Measurements from ENCODE around the gene RAP1GAP2.
A peak's percentile ranks its signal among the peaks of the same experiment; 100 is the strongest.

RAP1GAP2 gene

DNA sequence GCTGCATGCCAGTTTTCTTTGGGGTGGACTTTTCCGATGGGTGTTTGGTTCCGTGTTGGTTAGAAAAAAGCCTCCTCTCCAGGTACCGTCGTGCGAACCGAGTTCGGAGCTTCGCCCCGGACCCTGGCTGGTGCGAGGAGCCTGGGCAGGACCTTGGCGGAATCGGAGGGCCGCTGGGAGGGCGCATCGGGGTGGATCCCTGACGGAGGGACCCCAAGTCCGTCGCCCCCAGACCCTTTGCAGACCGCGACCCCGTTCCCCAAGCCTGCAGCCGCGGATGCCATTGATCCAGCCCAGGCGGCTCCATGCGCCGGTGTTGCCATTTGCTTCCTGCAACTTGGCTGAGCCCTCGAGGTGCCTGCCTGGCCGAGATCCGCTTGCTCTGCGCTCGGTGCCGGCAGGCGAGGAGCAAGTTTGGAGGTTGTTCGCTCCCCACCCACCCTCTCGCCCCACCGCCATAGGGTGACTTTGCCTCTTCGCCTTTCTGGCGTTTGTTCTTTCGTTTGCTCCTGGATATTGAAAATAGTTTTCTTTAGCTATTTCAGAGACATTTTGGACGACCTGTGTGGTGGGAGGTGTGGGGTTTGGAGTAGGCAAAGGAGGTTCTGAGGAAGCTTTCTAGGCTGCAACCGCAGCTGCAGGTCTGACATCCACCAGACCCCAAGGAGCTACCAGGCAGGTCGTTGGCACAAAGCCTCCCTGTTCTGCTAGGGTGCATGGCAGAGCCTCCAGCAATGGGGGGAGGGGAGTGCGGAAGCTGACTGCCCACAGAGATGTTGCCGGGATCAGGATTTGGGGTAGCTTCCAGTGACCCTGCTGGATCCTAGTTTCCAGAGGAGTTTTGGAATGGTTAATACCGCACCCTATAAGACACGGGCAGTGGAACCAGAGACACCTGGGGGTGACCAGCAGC, 58.2 kb downstream of the RAP1GAP2 start:
- peak in 1 of 4 experiments; percentile 13 for DNase-seq

DNA sequence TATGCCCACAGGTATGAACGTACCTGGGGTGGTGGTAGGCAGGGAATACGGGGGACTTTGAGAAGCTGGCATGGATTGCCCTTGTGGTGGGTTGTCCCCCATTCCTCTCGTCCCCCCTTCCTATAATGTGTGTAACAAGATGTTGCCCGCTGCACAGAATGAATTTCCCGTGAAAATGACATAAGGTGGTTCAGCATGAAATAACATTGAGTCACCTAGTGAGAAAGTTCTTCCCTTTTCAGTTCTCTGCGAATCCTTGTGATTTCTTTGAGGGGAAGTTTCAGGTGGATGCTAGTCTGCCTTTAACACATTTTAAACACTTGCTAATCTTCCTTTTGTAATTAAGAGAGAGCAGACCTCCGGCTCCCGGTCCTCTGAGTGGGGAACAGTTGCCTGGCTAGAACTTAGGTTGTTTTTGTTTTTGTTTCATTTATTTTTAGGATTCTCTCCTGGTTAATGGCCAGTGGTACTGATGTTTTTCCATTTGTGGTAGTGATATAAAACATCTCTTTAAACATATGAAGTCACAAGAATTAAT, 58.9 kb downstream of the RAP1GAP2 start:
- DNase-seq: no peak

DNA sequence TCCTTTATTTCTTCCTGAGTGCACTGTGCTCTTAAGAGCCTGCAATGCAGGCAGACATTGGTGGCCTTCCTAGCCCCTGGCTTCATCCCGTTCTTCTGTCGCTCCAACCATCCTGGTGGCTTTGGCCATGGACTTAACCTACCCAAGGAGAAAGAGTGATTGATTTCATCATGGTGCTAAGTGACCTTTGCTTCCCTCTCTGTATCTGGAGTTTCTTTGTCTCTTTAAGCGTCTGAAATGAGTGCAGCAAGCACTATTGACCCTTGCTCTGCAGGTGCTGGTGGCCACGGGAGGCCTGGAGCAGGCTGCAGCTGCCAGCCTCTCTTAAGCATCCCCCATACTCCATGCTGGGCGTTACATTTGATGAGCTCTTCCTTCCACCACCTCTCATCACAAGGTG, 60.5 kb downstream of the RAP1GAP2 start:
- DNase-seq: no peak

DNA sequence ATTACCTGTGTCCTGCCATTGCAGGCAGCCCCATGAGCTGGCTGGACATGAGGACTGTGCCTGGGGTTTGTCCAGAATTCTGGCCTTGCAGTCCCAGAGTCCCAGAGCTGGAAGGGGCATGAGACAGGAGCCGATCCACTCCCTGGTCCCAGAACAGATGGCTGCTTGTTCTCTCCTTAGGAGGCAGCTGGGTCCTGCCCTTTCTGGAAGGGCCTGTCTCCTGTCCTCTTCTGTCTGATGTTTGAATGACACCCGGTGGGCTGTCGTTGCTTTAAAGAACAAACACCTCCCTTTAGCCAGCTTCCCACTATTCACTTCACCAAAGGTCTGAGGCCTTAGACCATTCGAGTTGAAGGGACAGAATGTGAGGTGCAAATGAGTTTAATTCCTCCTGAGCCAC, 63.8 kb downstream of the RAP1GAP2 start:
- no peak for DNase-seq

DNA sequence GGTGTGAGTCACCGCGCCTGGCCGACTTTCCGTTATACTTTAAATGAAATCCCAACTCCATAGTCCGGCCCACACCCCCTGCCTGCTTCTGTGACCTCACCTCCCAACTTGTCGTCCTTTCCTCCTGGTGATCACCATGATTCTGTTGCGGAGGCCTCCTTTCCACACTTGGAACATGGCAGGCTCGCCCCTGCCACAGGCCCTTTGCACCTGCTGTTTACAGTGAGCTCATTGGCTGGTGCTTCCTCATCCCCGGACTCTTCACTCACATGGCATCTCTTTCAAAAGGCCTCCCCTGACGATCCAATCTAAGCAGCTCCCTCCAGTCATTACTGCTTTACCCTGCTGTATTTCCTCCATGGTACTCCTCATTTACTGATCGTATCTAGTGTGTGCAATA, 64.6 kb downstream of the RAP1GAP2 start:
- no peak for DNase-seq

DNA sequence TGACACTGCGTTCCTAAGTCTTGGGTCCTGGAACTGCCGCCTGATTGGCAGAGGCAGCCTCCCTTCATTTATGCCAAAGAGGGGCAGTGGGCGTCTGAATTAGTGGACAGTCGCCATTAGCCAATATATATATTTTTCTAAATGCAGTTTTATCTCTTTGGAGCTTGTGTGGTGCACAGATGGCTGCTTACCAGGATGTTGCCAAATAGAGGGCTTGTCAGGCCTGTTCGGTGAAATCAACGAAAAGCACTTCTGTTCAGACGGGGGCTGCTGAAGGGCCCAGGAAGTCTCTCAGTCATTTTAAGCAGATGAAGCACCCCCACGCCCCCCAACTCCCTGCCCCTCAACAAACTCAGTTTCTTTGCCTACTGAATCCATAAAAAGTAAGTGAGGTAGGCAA, 66.0 kb downstream of the RAP1GAP2 start:
- DNase-seq: no peak

DNA sequence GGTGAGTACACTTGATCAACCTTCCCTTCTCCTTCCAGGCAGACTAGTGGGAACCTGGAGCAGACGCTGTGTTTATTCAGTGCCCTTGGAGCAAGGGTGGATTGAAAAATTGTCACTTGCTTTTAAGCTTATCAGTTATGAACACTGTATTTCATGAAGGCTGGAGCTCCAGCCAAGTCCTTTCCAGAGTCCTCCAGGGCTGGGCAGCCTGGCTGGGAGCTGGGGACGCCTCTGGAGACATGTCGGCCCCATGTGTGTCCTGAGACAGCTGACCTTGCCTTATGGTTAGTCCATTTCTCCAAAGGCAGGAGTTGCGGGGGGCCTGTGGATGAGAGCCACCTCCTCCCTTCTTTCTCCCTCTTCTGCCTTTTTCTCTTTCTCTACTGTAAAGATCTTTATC, 67.0 kb downstream of the RAP1GAP2 start:
- no peak for DNase-seq

DNA sequence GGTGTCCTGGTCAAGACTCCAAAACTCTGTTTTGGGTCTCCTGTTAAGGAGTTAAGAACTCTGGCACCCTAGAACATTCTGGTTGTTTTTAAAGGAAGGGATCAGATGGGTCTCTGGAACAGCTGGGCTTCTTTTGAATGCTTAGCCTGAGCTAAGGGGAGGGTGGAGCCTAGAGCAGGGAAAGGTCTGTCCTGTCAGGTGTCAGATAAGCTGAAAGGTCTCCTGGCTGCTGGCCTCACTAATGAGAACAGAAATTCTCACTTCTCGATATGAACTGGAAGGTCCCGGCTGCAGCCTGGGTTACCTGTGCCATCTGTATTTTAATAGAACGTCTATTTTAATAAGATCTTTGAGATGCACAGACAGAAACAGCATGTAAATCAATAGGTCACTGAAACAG, 69.0 kb downstream of the RAP1GAP2 start:
- DNase-seq: no peak

DNA sequence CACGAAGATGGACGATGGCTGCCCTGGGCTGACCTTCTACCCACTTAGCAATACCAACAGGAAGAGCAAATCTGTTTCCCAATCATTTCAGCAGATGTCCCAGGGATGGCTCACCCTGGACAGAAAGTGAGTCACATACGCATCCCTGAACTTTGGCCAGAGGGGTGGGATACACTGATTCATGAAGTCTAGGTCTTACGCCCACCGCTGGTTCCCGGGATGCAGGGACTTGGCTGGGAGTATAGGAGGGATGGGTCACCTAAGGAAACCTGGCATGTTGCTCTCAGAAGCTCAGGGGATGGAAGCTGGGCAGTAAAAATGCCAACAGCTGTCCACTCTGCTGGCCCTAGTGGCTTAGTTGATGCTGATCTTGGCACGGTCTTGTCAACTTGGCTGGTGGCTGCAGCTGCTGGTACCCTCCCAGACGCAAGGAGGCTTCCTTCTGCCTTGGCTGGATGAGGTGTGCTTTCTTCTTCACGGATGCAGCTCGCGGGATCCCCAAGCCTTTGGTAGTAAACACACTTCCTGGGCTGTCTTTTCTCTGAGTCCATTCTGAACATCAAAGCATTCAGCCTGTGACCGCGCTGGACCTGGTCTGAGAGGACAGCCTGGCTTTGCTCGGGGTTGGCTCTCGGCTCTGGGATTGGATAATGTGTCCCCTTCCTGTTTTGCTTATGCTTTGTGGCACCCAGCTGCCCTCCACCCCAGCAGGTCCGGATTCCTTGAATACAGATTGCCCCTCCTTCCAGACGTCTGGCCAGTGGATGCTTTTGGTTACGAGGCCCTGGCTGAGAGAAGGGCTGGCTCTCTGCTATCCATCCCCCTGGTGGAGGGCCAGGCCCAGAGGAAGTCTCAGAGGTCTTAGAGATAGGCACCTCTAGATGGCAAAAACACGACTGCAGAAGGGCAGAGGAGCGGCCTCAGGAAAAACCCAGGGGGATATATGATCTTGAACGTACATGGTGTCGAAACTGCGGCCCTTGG, 71.5 kb downstream of the RAP1GAP2 start:
- no peak for DNase-seq

DNA sequence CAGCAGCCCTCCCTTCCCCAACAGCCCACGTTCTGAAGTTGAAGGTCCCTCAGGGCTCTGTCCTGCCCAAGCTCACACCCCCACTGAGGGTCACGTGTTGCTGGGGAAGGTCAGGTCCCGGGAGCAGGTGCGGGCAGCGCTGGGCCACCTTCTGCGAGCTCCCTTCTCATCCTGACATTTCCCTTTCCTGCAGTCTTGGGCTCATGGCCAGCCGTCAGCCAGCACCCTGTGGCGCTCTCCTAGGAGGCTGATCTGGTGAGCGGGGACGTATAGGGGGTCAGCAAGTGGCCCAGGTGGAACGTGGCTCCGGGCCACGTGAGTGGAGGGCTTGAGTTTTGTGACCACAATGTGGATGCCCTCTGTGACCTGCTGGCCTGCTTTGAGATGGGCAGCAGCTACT, 73.4 kb downstream of the RAP1GAP2 start:
- DNase-seq: no peak

DNA sequence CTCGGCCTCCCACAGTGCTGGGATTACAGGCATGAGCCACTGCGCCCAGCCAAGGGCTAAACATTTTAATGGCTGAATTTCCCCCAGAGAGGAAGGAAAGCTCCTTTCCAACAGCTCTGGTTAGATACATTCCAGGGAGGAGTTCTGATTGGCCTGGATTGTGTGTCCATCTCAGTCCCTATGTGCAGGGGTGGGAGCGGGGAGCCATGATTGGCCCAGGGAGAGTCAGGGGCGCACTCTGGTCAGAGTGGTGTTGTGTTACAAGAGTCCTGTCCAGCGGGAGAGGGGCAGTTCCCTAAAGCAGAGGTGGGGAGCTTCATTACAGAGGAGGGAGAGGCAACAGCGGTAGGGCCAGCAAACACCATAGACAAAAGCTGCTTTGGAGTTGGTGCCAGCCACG, 75.0 kb downstream of the RAP1GAP2 start:
- no peak for DNase-seq

DNA sequence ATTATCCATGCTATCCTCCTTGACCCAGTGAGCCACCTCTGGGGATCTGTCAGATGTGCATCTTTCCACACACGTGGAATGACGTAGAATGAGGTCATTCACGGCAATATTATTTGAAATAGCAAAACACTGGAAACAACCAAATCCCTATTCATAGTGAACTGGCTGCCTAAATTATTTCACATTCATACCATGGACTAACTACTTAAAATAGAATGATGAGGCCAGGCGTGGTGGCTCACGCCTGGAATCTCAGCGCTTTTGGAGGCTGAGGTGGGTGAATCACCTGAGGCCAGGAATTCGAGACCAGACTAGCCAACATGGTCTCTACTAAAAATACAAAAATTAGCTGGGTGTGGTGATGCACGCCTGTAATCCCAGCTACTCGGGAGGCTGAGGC, 75.5 kb downstream of the RAP1GAP2 start:
- DNase-seq: no peak

DNA sequence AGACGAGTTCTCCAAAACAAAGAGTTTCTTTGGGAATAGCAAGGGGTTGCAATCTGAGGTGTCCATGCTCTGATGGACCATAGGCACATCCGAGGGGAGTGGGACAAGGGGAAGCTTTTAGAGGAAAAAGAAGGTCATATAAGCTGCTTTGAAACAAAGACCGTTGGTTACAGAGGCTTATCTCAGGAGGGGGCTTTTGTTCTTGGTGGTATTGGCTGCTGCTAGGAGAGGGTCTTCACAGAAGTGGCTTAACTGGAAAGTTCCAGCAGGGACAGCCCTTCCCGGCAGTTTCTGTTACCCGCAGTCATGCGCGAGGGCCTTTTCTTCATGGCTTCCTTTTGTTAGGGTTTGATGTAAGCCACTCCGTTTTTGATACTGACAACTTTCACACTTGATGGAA, 76.0 kb downstream of the RAP1GAP2 start:
- DNase-seq: no peak

DNA sequence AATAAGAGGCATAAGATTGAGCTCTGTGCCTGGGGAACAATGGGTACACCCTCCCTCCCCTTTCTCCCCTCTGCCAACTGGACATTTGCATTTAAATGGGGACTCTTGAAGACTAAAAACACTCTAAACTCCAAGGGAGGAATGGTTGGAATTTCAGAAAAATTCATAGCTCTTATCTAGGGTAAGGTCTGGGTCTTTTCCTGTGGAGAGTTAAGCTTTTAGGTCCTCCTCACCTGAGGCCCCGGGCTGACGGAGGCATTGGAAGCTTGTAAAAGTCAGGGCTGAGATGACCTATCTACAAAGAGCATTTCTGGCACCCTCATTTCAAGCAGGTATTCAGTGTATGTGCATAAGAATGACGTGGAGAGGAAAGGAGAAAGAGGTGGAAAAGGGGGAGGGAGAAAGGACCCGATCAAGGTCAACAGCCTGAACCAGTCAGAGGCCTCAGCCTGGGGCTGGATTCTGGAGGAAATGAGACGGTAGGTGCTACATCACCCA, 78.0 kb downstream of the RAP1GAP2 start:
- DNase-seq: no peak

DNA sequence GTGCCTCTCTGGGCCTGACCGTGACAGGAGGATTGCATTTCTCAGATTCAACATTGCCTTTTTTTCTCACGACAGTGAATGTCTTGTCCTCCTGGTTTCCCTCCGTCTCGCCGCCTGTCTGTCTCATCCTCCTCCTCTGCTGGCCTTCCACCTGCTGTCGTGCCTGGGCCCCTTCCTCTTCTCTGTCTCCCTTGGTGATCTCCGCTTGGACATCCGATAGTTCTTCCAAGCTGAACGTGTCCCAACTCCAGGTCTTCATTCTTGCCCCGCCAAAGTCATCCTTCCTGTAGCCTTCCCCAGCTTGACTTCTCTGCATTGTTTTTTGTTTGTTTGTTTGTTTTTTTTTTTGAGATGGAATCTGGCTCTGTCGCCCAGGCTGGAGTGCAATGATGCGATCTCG, 79.4 kb downstream of the RAP1GAP2 start:
- no peak for DNase-seq

DNA sequence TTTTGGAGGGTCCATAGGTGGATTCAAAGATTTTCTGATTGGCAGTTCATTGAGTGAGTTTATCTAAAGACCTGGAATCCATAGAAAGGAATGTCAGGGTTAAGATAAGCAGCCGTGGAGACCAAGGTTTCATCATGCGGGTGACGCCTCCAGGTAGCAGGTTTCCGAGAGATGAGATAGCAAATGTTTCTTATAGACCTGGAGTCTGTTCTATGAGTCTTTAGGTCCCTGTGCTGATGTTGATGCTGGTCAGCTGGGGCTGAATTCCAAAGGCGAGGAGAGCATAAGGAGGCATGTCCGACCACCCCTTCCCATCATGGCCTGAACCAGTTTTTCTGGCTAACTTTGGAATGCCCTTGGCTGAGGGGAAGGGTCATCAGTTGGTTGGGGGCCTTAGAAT, 80.2 kb downstream of the RAP1GAP2 start:
- no peak for DNase-seq

DNA sequence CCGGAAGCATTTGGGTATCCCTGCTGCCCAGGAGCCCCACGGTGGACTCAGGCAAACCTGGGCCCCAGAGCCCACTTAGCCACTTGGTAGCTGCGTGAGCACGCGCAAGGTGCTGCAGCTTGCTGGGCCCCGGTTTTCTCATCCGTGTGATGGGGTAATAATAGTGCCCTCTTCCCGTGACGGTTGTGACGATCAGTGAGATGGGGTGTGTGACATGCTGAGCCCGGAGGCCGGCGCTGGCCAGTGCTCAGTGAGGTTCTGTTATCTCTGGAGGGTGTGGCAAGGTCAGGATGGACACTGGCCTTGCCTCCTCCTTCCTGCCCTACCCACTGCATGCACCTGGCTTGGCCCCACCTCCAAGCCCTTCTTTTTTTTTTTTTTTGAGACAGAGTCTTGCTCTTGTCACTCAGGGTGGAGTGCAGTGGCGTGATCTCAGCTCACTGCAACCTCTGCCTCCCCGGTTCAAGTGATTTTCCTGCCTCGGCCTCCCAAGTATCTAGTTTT, 82.6 kb downstream of the RAP1GAP2 start:
- no peak for DNase-seq

DNA sequence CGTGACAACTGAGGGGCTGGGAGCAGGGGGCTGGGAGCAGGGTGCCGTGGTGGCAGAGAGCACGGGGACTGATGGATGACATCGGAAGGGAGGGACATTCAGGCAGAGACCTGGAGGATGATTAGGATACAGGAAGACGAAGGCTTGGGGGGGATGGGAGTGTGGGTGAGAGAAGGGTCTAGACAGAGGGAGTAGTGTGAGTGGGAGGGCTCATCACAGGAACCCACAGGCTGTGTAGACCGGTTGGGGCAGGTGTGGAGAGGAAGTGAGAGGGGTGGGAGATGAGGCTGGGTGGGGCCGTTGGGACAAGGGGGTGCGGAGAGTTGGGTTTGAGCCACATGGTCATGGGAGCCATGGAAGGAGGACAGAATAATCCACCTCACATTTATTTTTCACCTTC, 83.8 kb downstream of the RAP1GAP2 start:
- DNase-seq: no peak

DNA sequence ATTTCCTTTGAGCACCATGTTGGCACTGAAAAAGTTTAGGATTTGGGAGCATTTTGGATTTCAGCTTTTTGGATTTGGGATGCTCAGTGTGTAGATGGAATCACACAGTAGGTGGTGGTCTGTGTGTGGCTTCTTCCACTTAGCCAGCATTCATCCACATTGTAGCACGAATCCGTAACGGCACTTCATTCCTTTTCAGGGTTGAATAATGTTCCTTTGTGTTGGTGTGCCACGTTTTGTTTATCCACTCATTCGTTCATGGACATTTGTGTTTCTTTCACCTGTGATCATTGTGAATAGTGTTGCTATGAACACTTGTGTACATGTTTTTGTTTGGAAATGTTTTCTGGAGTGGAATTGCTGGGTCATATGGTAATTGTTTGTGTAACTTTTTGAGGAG, 85.1 kb downstream of the RAP1GAP2 start:
- DNase-seq: no peak

DNA sequence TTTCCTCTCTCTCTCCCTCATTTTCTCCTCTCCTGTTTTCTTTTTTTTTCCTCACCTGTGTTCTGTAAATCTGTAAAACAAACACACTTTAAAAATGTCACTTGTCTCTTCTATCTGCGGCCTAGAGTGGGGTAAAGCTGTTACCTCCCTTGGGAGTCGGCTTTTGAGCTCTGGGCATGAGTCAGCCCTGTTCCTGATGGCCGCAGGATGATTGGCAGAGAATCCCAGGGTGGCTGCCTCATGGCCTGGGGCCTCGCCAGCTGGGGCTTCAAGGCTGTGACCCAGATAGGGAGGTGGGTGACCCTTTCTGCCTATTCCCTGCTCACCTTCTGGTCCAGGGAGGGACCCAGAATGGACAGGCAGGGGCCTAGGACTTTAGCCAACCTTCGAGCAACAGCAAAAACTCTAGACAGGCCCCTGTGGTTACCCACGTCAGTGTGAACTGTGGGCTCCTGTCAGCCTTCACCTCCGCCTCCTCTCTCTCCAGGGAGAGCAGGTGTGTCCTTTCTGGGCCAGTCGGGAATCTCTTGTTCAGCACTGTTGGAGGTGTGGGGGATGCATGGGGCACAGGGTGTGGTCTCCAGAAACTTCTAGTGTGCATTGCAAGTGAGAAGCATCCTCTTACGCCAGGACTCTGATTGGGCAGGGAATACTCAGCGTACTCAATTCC, 87.4 kb downstream of the RAP1GAP2 start:
- DNase-seq: no peak

DNA sequence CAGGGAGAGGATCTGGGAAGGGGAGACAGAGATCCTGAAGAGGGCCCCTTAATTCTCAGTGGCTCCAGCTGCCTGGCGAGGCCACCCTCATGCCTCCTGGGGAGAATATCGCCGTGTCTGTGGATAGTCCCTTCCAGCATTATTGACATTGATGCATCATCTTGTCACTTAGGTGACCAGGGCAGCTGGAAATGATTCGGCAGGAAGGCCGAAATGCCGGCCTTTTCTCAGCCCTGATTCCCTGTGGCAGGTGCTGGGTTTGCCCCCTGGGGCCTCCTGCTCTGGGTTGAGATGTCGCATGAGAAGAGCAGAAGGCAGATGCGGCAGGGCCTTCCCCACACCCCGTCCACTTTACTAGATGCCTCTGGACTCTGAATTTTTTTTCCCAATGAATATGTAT, 89.5 kb downstream of the RAP1GAP2 start:
- DNase-seq: no peak

DNA sequence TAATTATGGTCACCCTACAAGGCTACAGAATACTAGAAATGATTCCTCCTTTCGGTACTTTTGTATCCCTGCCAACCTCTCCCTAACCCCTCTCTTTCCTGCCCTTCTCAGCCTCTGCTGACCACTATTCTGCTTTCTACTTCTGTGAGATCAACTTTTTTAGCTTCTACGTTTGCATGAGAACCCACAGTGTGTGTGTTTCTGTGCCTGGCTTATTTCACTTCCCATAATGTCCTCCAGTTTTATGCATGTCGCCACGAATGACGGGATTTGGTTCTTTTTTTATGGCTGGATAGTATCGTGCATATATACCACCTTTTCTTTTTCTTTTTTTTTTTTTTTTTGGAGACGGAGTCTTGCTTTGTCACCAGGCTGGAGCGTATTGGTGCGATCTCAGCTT, 92.1 kb downstream of the RAP1GAP2 start:
- no peak for DNase-seq

DNA sequence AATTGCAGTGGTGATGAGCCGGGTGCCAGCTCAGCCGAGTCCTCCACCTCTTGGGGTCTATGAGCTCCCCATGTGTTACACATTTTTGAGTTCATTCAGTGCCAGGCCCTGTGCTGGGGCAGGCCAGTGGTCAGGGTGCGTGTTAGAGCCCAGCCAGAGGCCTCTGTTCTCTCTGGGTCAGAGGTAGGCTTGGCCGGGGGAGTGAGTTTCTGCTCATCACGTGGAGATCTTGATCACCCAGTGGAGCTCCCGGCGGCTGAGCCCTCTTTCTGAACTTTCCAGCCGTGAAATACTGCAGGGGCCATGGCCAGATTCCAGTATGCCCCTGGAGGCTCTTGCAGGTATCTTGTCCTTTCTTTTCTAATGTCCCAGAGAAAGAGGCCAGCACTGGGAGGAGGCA, 93.0 kb downstream of the RAP1GAP2 start:
- DNase-seq: no peak
